ENCODE measurements around the gene STX12.
A peak's percentile ranks its signal among the peaks of the same experiment; 100 is the strongest.
"Not testable (repeated sequence)": the region's sequence is repeated elsewhere in the genome, so short reads cannot be mapped to it uniquely, and the experiment has no call there.

STX12 gene

DNA sequence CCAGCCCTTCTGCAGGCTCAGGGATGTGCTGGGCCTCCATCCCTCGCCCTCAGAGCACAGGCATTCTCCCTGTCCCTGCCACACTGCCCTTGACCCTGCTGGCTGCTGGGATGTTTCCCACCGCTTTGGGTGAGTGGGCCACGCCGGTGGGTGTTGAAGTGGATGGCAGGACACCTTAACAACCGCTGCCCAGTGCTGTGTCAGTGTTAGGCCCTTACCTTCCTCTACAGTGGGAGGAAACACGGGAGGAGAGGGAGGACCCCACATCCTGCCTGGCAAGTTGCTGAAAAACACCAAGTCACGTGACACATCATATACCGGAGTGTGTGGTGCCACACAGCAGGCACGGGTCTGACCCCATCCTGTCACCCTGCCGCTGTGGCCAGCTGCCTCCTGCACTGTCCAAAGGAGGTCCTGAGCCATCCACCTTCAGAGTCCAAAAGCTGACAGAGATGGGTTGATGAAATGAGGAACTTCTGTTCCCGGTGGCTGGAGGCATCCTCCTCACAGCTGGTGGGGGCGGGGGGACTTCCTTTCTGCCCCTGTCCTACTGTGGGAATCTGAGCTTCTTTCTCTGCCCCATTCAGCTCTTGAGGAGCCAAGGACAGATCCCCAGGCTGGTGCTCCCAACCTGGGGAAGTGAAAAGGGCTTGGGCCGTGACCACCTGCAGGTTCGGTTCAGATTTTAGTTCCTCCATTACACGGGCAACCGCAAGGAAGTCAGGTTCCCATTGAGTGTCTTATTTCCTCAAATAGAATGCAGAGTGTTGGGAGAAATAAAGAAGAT lies 96.1 kb downstream of the STX12 start:
- peak overlapping the region; percentile 52 for H3K4me3 ChIP-seq (ENCODE audit: low read depth, low read length)
- TF ChIP-seq, protein P1, sequence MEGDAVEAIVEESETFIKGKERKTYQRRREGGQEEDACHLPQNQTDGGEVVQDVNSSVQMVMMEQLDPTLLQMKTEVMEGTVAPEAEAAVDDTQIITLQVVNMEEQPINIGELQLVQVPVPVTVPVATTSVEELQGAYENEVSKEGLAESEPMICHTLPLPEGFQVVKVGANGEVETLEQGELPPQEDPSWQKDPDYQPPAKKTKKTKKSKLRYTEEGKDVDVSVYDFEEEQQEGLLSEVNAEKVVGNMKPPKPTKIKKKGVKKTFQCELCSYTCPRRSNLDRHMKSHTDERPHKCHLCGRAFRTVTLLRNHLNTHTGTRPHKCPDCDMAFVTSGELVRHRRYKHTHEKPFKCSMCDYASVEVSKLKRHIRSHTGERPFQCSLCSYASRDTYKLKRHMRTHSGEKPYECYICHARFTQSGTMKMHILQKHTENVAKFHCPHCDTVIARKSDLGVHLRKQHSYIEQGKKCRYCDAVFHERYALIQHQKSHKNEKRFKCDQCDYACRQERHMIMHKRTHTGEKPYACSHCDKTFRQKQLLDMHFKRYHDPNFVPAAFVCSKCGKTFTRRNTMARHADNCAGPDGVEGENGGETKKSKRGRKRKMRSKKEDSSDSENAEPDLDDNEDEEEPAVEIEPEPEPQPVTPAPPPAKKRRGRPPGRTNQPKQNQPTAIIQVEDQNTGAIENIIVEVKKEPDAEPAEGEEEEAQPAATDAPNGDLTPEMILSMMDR (IDR thresholded peaks at IDR 0.05; ENCODE audit: insufficient read depth, low read depth, low read length, missing control alignments), result no peak
- DNase-seq (ENCODE audit: low read depth), result peak; percentile 91

DNA sequence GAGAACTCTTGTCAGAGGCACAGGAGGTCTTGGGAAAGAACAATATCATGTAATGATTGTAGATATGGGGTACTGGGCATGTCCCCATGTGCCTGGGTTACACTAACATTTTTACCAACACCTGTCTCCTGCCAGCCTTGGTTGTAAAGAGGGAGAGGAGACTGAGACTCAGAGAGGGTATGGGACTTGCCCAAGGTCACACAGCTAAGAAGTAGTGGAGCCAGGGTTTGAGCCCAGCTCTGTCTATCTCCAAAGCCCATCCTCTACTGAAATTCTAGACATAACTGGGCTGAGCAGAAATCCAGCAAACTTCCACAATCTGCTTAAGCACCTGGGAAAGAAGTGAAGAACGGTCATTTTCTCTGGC lies 96.7 kb downstream of the STX12 start:
- peak; percentile 23 for DNase-seq (ENCODE audit: low read depth)
- TF ChIP-seq, protein P1 (IDR thresholded peaks at IDR 0.05; ENCODE audit: insufficient read depth, low read depth, low read length, missing control alignments), result no peak
- H3K4me3 ChIP-seq (ENCODE audit: low read depth, low read length), result peak overlapping the region; percentile 52; the same call in 1 of the 2 replicates

DNA sequence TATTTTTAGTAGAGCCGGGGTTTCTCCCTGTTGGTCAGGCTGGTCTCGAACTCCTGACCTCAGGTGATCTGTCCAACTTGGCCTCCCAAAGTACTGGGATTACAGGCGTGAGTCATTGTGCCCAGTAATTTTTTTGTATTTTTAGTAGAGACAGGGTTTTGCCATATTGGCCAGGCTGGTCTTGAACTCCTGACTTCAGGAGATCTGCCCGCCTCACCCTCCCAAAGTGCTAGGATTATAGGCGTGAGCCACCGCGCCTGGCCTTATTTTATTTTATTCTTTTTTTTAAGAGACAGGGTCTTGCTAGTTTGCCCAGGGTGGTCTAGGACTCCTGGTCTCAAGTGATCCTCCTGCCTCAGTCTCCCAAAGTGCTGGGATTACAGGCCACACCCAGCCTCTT lies 98.1 kb downstream of the STX12 start:
- H3K4me3 ChIP-seq (ENCODE audit: low read depth, low read length); DNase-seq (ENCODE audit: low read depth): not testable (repeated sequence)

DNA sequence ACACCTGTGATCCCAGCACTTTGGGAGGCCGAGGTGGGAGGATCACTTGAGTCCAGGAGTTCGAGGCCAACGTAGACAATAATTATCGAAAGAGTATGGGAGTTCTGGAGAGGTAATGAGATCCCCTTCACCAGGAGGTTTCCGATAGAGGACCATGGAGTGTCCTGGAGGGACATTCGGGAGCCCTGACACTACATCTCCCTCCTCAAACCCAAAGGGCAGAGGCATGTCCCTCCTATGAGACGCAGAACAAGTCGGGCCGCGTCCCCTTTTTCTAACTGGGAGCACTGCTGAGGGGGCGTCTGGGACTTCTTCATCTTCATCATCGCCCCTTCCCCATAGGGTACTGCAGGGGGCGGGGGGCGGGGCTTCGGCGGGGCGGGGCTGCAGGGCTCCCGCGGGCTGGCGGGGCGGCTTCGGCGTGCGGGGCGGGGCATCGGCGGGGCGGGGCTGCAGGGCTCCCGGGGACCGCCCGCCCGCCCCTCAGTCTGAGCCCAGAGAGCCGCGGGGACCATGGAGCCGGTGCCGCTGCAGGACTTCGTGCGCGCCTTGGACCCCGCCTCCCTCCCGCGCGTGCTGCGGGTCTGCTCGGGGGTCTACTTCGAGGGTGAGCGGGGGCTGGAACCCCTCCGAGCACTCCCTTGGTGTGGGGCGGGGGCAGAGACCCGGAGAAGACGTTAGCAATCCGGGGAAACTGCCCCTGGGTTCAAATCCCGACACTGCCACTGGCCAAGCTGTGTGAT lies 99.2 kb downstream of the STX12 start, which contains the start of gene THEMIS2:
Gene THEMIS2 (plus strand): TSS at position 486 of the 743 bp plus-strand sequence. CDS start 28 bp downstream, at position 514.
- TF ChIP-seq, protein P1 (IDR thresholded peaks at IDR 0.05; ENCODE audit: insufficient read depth, low read depth, low read length, missing control alignments), result no peak
- DNase-seq (ENCODE audit: low read depth), result peak; percentile 81
- H3K4me3 ChIP-seq (ENCODE audit: low read depth, low read length), result peak within 1 kb of the TSS; percentile 63

DNA sequence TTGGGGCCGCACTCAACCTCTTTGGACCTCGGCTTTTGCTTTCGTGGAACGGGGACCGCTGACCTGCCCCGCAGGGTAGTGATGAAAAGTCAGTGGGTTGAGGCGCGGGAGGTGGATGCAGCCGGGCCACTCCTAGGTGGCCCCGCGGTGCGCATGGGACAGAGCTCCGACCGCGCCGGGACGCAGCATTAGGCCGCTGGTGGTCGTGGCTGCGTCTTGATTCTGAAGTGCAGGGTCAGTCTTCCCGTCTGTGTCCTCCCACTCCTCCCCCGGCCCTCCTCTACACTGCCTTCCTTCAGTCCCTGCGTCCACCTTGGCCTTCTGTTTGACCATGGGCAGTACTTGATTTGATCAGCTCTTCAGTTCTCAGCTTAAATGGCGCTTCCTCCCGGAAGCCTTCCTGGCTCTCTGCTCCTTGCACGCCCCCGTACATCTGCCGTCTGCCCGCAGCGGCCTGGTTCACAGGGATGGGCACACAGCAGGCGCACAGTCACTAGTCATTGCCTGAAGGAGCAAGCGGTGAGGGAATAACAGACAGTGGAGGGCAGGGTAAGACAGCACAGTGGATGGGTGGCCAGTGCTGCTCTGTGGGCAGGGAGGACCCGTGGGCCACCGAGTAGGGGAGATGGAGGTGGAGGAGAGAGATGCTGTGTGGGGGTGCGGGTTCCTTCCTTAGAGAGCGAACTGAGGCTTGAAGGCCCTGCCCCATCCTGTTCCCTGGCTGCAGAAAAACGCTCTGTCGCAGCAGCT lies 100.0 kb downstream of the STX12 start:
- peak; percentile 63 for DNase-seq (ENCODE audit: low read depth)
- H3K4me3 ChIP-seq (ENCODE audit: low read depth, low read length), result peak overlapping the region; percentile 63
- TF ChIP-seq, protein P1 (IDR thresholded peaks at IDR 0.05; ENCODE audit: insufficient read depth, low read depth, low read length, missing control alignments), result no peak

DNA sequence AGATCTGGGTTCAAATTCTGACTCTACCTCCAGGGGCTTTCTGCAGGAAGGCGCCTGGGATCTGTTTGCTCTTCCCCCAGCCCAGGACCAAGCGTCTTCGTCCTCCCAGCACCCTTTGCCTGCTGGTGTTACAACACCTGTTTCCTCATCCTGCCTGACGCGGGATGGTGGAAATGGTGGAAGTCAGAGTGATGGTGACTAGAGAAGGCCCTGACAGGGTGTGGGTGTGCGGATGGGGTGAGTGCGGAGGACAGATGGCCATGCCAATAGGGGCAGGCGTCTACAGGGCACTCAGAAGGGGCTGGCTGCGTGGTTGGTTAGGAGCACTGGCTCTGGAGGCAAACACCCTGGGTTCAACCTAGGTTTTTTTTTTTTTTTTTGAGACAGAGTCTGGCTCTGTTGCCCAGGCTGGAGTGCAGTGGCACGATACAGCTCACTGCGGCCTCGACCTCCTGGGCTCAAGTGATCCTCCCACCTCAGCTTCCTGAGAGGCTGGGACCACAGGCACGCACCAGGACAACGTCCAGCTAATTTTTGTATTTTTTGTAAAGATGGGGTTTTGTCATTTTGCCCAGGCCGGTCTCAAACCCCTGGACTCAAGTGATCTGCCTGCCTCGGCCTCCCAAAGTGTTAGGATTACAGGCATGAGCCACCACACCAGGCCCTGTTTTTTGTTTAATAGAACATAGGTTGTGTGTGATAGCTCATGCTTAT lies 100.8 kb downstream of the STX12 start:
- H3K4me3 ChIP-seq (ENCODE audit: low read depth, low read length), result peak overlapping the region; percentile 63
- peak; percentile 68 for DNase-seq (ENCODE audit: low read depth)
- TF ChIP-seq, protein P1 (IDR thresholded peaks at IDR 0.05; ENCODE audit: insufficient read depth, low read depth, low read length, missing control alignments), result no peak

Data from GM12865 (cell line).